ENCODE measurements around the gene ERCC5. TPM values are rescaled to one million over a fixed set of nuclear protein-coding genes. Genes with fewer than 3 reads are reported as not detected.

The ERCC5 gene
- total and polyA plus RNA-seq, 4 donors: 17.7 to 44.8 (median 24.7) TPM

- no peak overlapping the region for H3K9ac ChIP-seq (ENCODE audit: low read depth in 1 of 2, low read length in 2 of 2)
- no peaks in the 10 kb centered on the region for H3K9me3 ChIP-seq (ENCODE audit: control insufficient read depth in 4 of 4, low read length in 3 of 4)
- H3K36me3 ChIP-seq (ENCODE audit: control insufficient read depth in 4 of 4, insufficient read depth in 3 of 4, low read depth in 1 of 4, low read length in 3 of 4): peaks cover under 1 to 5% (median 2%) of the 10 kb centered on the region in 4 donors
- DNase-seq (ENCODE audit: low spot score): no peak
- H3K27ac ChIP-seq (ENCODE audit: low read depth in 1 of 2, low read length in 2 of 2): no peak overlapping the region
- TF ChIP-seq FOXA1 (IDR thresholded peaks at IDR 0.05) (no peak), HNF4A (conservative IDR thresholded peaks at IDR 0.05) (no peak), EGR1 (IDR thresholded peaks at IDR 0.05; ENCODE audit: low read depth in 2 of 2) (no peak), REST (IDR thresholded peaks at IDR 0.05) (no peak), GABPA (IDR thresholded peaks at IDR 0.05 in 1 of 2, conservative IDR thresholded peaks at IDR 0.05 in 1 of 2) (no peak), ATF3 (IDR thresholded peaks at IDR 0.05) (no peak), RXRA (IDR thresholded peaks at IDR 0.05) (no peak), SP1 (IDR thresholded peaks at IDR 0.05) (no peak), HNF4G (IDR thresholded peaks at IDR 0.05) (no peak), FOXA2 (IDR thresholded peaks at IDR 0.05) (no peak), MAX (IDR thresholded peaks at IDR 0.05) (no peak), NR2F2 (IDR thresholded peaks at IDR 0.05) (no peak), RAD21 (IDR thresholded peaks at IDR 0.05) (no peak), TAF1 (conservative IDR thresholded peaks at IDR 0.05) (no peak), JUND (IDR thresholded peaks at IDR 0.05) (no peak), YY1 (IDR thresholded peaks at IDR 0.05) (no peak)
- TF ChIP-seq, protein P1, sequence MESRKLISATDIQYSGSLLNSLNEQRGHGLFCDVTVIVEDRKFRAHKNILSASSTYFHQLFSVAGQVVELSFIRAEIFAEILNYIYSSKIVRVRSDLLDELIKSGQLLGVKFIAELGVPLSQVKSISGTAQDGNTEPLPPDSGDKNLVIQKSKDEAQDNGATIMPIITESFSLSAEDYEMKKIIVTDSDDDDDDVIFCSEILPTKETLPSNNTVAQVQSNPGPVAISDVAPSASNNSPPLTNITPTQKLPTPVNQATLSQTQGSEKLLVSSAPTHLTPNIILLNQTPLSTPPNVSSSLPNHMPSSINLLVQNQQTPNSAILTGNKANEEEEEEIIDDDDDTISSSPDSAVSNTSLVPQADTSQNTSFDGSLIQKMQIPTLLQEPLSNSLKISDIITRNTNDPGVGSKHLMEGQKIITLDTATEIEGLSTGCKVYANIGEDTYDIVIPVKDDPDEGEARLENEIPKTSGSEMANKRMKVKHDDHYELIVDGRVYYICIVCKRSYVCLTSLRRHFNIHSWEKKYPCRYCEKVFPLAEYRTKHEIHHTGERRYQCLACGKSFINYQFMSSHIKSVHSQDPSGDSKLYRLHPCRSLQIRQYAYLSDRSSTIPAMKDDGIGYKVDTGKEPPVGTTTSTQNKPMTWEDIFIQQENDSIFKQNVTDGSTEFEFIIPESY (IDR thresholded peaks at IDR 0.05): no peak
- TF ChIP-seq, protein P2, sequence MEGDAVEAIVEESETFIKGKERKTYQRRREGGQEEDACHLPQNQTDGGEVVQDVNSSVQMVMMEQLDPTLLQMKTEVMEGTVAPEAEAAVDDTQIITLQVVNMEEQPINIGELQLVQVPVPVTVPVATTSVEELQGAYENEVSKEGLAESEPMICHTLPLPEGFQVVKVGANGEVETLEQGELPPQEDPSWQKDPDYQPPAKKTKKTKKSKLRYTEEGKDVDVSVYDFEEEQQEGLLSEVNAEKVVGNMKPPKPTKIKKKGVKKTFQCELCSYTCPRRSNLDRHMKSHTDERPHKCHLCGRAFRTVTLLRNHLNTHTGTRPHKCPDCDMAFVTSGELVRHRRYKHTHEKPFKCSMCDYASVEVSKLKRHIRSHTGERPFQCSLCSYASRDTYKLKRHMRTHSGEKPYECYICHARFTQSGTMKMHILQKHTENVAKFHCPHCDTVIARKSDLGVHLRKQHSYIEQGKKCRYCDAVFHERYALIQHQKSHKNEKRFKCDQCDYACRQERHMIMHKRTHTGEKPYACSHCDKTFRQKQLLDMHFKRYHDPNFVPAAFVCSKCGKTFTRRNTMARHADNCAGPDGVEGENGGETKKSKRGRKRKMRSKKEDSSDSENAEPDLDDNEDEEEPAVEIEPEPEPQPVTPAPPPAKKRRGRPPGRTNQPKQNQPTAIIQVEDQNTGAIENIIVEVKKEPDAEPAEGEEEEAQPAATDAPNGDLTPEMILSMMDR (IDR thresholded peaks at IDR 0.05; ENCODE audit: low read depth, low read length, missing input control): no peak
- WGBS: 98% methylated on average over 3 of the region's 3 CpGs
- H3K4me1 ChIP-seq (ENCODE audit: control insufficient read depth in 4 of 4, insufficient read depth in 4 of 4, low read length in 3 of 4): peaks cover 2 to 12% (median 11%) of the 10 kb centered on the region in 4 donors
- H3K4me3 ChIP-seq (ENCODE audit: low read depth in 1 of 3, low read length in 3 of 3): no peak overlapping the region
- no peaks in the 10 kb centered on the region for H3K27me3 ChIP-seq (ENCODE audit: control insufficient read depth in 4 of 4, insufficient read depth in 4 of 4, low read length in 3 of 4)
Measured at GRCh38 chr13:102805680-102806079, 40.2 kb upstream of the ERCC5 start.
